CD14-positive monocyte (primary cell): ENCODE results near the gene ITGA3. TPM values are rescaled to one million over a fixed set of nuclear protein-coding genes. Genes with fewer than 3 reads are reported as not detected.

ENCODE experiments used
- DNase-seq, 3 donors: peaks; one replicate each; pipeline ENCODE4 v3.0.0-alpha.2; 2011 to 2022
- H2AFZ ChIP-seq: 2 replicates; pipeline ENCODE4 v1.6.0; 2012; ENCODE audit warnings: mild to moderate bottlenecking, low read depth, low read length, inconsistent platforms; ENCODE audit not compliant: insufficient read depth, poor library complexity, severe bottlenecking
- H3K27ac ChIP-seq, 2 donors: 1 replicate in 1 of 2; 2 replicates in 1 of 2; pipeline ENCODE4 v1.5.1; 2012 to 2013; ENCODE audit warnings: low read length in 2 of 2, control low read depth in 1 of 2, inconsistent platforms in 1 of 2, low read depth in 1 of 2, mild to moderate bottlenecking in 1 of 2
- H3K27me3 ChIP-seq, 2 donors: one replicate each; pipeline versions ENCODE4 v1.6.0 to v1.6.1; 2011 to 2013; ENCODE audit warnings: low read length in 2 of 2; ENCODE audit not compliant: control insufficient read depth in 2 of 2, insufficient read depth in 2 of 2
- H3K36me3 ChIP-seq, 2 donors: replicated peaks in 1 of 2; 1 replicate in 1 of 2; 2 replicates in 1 of 2; pipeline versions ENCODE4 v1.5.1 to v1.6.1; 2012 to 2013; ENCODE audit warnings: low read length in 2 of 2, control low read depth in 1 of 2, inconsistent platforms in 1 of 2, mild to moderate bottlenecking in 1 of 2; ENCODE audit not compliant: insufficient read depth in 2 of 2, control insufficient read depth in 1 of 2
- H3K4me1 ChIP-seq, 2 donors: 1 replicate in 1 of 2; 2 replicates in 1 of 2; pipeline versions ENCODE4 v1.5.1 to v1.6.1; 2012 to 2013; ENCODE audit warnings: low read length in 2 of 2, control low read depth in 1 of 2, inconsistent platforms in 1 of 2, mild to moderate bottlenecking in 1 of 2, moderate library complexity in 1 of 2; ENCODE audit not compliant: insufficient read depth in 2 of 2, control insufficient read depth in 1 of 2
- H3K4me2 ChIP-seq: replicated peaks from 2 replicates; pipeline ENCODE3; 2012; ENCODE audit warnings: low read length, moderate library complexity, mild to moderate bottlenecking; ENCODE audit not compliant: poor library complexity, severe bottlenecking; ENCODE audit errors: extremely low read depth
- H3K4me3 ChIP-seq, 3 experiments: fragments of 200-600 bp in 1 of 3; sonication (generic) in 1 of 3; replicated peaks in 1 of 3; 1 replicate in 2 of 3; 2 replicates in 1 of 3; pipeline ENCODE4 v1.5.1; 2011 to 2013; ENCODE audit warnings: low read length in 3 of 3, mild to moderate bottlenecking in 3 of 3, control low read depth in 2 of 3, low read depth in 2 of 3, inconsistent platforms in 1 of 3, moderate library complexity in 1 of 3
- H3K79me2 ChIP-seq: 2 replicates; pipeline ENCODE4 v1.6.0; 2012; ENCODE audit warnings: mild to moderate bottlenecking, control low read depth, inconsistent platforms, low read length, moderate library complexity; ENCODE audit not compliant: insufficient read depth
- H3K9ac ChIP-seq: 2 replicates; pipeline ENCODE4 v1.6.0; 2017; ENCODE audit warnings: low read length, mild to moderate bottlenecking; ENCODE audit not compliant: insufficient read depth, poor library complexity, severe bottlenecking
- H3K9me3 ChIP-seq, 2 donors: replicated peaks in 1 of 2; 1 replicate in 1 of 2; 2 replicates in 1 of 2; pipeline versions ENCODE4 v1.5.1 to v1.6.1; 2012 to 2013; ENCODE audit warnings: low read length in 2 of 2, control low read depth in 1 of 2; ENCODE audit not compliant: control insufficient read depth in 1 of 2, insufficient read depth in 1 of 2
- H4K20me1 ChIP-seq: 2 replicates; pipeline ENCODE4 v1.6.0; 2012; ENCODE audit warnings: mild to moderate bottlenecking, low read length, control low read depth, moderate library complexity; ENCODE audit not compliant: insufficient read depth
- H3K27ac Mint-ChIP-seq, 7 donors: one replicate each; pipeline ENCODE4 v1.8.0; 2020; ENCODE audit warnings: mild to moderate bottlenecking in 7 of 7, mixed read lengths in 7 of 7, moderate library complexity in 6 of 7, inconsistent platforms in 2 of 7
- H3K27me3 Mint-ChIP-seq, 3 donors: one replicate each; pipeline ENCODE4 v1.8.0; 2021 to 2022; ENCODE audit warnings: low read depth in 3 of 3, mild to moderate bottlenecking in 3 of 3, mixed read lengths in 3 of 3, moderate library complexity in 3 of 3, inconsistent platforms in 1 of 3
- H3K36me3 Mint-ChIP-seq, 2 donors: one replicate each; pipeline ENCODE4 v1.8.0; 2020; ENCODE audit warnings: mixed read lengths in 2 of 2, inconsistent platforms in 1 of 2, mild to moderate bottlenecking in 1 of 2
- H3K4me1 Mint-ChIP-seq: one replicate; pipeline ENCODE4 v1.8.0; 2020; ENCODE audit warnings: mild to moderate bottlenecking, mixed read lengths
- H3K4me3 Mint-ChIP-seq, 2 donors: one replicate each; pipeline ENCODE4 v1.8.0; 2020; ENCODE audit warnings: mild to moderate bottlenecking in 2 of 2, mixed read lengths in 2 of 2, moderate library complexity in 1 of 2
- H3K9me3 Mint-ChIP-seq, 7 donors: one replicate each; pipeline ENCODE4 v1.8.0; 2020 to 2022; ENCODE audit warnings: mixed read lengths in 7 of 7, mild to moderate bottlenecking in 6 of 7, moderate library complexity in 6 of 7, inconsistent platforms in 2 of 7
- CTCF ChIP-seq: fragments of 200-600 bp; IDR thresholded peaks from one replicate; pipeline ENCODE4 v1.8.0; 2022; ENCODE audit warnings: antibody characterized with exemption, mild to moderate bottlenecking
- WGBS: methylation state at CpG from one replicate; pipeline ENCODE4 v1.1.5; 2013; ENCODE audit warnings: missing lambda C conversion rate; ENCODE audit not compliant: insufficient coverage; 5-methylcytosine and 5-hydroxymethylcytosine counted together
- intact Hi-C, 2 donors: fragments of 100-400 bp; cut with micrococcal nuclease; formaldehyde crosslinking; loops; one replicate each; pipeline versions ENCODE4 v1.15.0 to v1.15.1; 2023
- polyA plus RNA-seq, 3 donors: library from polyadenylated mRNA; depleted of rRNA in 1 of 3; unstranded in 2 of 3; stranded (reverse) in 1 of 3; fragments of 300-500 nt in 2 of 3; fragments of >200 nt in 1 of 3; fragmentation: Illumina TruSeq in 2 of 3; gene quantifications; 1 replicate in 2 of 3; 2 replicates in 1 of 3; pipeline ENCODE4 v1.2.3, GENCODE V29; 2012 to 2021

Gene ITGA3
- polyA plus RNA-seq, 3 donors: 0.31 to 0.36 TPM; not detected in 1

DNA sequence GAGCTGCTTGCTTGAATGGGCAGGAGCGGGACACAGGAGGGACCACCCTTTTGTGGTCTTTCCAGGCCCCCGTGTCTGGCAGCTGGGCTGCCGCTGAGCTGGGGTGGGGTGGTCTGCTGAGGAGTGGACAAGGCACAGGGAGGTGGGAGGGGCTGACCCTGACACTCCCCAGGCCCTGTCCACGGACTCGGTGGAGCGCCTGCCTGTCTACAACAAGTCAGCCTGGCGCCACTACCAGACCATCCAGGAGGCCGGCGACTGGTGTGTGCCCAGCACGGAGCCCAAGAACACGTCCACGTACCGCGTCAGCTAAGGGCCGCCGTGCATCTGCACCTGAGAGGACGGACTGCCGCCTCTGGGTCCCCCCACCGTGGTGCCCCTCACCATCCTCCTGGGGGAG, 53.9 kb downstream of the ITGA3 start:
- intact Hi-C loops: no loop called here
- no peak overlapping the region for H3K27ac ChIP-seq
- Mint-ChIP-seq H3K36me3 (peaks cover 34 to 55% of the 10 kb centered on the region in 2 donors), H3K27me3 (peaks cover 3 to 13% (median 10%) of the 10 kb centered on the region in 3 donors), H3K27ac (no peak overlapping the region), H3K4me3 (no peak overlapping the region), H3K4me1 (no peaks in the 10 kb centered on the region), H3K9me3 (no peaks in the 10 kb centered on the region)
- no peaks in the 10 kb centered on the region for H4K20me1 ChIP-seq
- no peak for TF ChIP-seq CTCF
- no peaks in the 10 kb centered on the region for H3K79me2 ChIP-seq
- peaks cover 32 to 41% of the 10 kb centered on the region in 2 donors for H3K36me3 ChIP-seq
- H3K4me3 ChIP-seq: no peak overlapping the region
- no peak overlapping the region for H3K4me2 ChIP-seq
- no peaks in the 10 kb centered on the region for H3K9me3 ChIP-seq
- no peaks in the 10 kb centered on the region for H3K4me1 ChIP-seq
- H2AFZ ChIP-seq: no peak overlapping the region
- DNase-seq: no peak
- peaks cover 0 to 2% of the 10 kb centered on the region in 2 donors for H3K27me3 ChIP-seq
- H3K9ac ChIP-seq: no peak overlapping the region
- WGBS: 95% methylated on average over 15 of the region's 19 CpGs

- no peak overlapping the region for H3K9ac ChIP-seq
- peaks cover 9 to 21% (median 19%) of the 10 kb centered on the region in 3 donors for H3K27me3 Mint-ChIP-seq
- no peak for DNase-seq
- H3K27ac ChIP-seq: no peak overlapping the region
- no peak overlapping the region for H3K4me3 Mint-ChIP-seq
- H3K4me1 Mint-ChIP-seq: peaks cover 1% of the 10 kb centered on the region
- H3K4me2 ChIP-seq: no peak overlapping the region
- peaks cover 0 to under 1% (median 0%) of the 10 kb centered on the region in 7 donors for H3K9me3 Mint-ChIP-seq
- H3K36me3 Mint-ChIP-seq: peaks cover 25 to 45% of the 10 kb centered on the region in 2 donors
- H3K27me3 ChIP-seq: peaks cover 8 to 11% of the 10 kb centered on the region in 2 donors
- no peak overlapping the region for H2AFZ ChIP-seq
- no peak overlapping the region for H3K4me3 ChIP-seq
- peaks cover 25 to 35% of the 10 kb centered on the region in 2 donors for H3K36me3 ChIP-seq
- H3K9me3 ChIP-seq: no peaks in the 10 kb centered on the region
- no peaks in the 10 kb centered on the region for H4K20me1 ChIP-seq
- no peaks in the 10 kb centered on the region for H3K4me1 ChIP-seq
- no peak overlapping the region for H3K27ac Mint-ChIP-seq
- no peaks in the 10 kb centered on the region for H3K79me2 ChIP-seq
- 93% methylated on average over 17 of the region's 19 CpGs for WGBS
- TF ChIP-seq CTCF: no peak
- intact Hi-C loops: no loop called here
These were observed 54.9 kb downstream of the ITGA3 start for GRCh38 chr17:50110591-50111349.
